Smooth muscle cell of the brain vasculature (primary cell): ENCODE measurements around the gene SAMMSON.

ENCODE experiments used
- DNase-seq: peaks from one replicate; pipeline ENCODE4 v3.0.0-alpha.2; 2012; ENCODE audit warnings: low read depth, low spot score

The SAMMSON gene

GRCh38 chr3:69999140-70000027 lies at the start of gene SAMMSON:
SAMMSON (plus strand) TSS chr3:69999733.
- DNase-seq = no peak

GRCh38 chr3:69951616-69952015 lies 47.9 kb upstream of the SAMMSON start:
- no peak for DNase-seq

DNA sequence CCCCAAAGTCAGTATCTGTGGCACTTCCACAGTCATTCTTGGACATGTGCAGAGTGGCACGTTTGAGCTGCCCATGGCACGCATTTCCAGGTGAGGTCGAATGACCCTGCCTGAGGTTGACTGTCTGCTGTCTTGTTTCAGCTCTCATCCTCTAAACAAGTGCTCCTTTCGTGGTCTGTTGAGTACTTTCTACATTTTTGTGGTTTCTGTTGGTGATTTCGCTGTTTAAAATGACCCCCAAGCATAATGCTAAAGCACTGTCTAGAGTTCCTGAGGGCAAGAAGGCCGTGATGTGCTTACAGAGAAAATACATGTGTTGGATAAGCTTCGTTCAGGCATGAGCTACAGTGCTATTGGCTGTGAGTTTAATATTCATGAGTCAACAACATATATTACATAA lies 40.0 kb upstream of the SAMMSON start:
- DNase-seq = no peak

- no peak for DNase-seq
Observed at GRCh38 chr3:69961706-69962439, 37.7 kb upstream of the SAMMSON start.

DNA sequence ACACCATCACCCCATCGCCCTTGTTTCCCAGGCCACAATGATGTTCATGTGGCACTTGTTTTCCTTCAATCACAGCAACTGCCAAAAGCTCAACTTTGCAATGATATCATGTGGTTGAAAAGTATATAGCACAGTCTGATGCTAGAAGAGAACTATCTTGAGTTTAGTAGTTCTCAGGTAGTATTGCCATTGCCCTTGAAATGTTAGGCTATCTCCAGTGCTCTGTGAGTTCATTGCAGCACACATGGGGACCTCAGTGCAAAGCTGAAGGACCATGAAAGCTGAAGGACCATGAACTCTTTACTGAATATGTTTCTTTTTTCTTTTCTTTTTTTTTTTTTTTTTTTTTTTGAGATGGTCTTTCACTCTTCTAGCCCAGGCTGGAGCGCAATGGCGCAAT lies 35.9 kb upstream of the SAMMSON start:
- no peak for DNase-seq

DNA sequence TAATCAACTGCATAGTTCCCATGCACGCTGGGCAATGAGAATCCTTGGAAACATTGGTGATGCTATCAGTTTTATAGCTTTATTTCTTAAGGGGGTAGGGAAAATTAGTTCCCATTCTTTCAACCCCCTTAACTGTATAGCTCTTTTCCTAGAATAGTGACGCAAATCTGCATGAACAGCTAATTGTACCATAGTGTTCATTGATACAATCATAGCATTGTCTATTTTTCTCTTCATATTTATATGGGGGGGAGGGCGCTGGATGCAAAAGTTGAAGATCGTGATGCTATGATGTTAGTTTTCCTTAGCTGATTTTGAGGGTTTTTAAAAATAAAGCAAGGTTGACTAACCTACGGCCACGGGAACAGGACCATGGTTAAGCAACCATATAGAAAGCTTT lies 32.4 kb upstream of the SAMMSON start:
- DNase-seq = no peak

- no peak for DNase-seq
Observed at GRCh38 chr3:69970827-69971226, 28.7 kb upstream of the SAMMSON start.

GRCh38 chr3:69972672-69973071 lies 26.9 kb upstream of the SAMMSON start:
- no peak for DNase-seq

GRCh38 chr3:69976021-69976420 lies 23.5 kb upstream of the SAMMSON start:
- no peak for DNase-seq

DNA sequence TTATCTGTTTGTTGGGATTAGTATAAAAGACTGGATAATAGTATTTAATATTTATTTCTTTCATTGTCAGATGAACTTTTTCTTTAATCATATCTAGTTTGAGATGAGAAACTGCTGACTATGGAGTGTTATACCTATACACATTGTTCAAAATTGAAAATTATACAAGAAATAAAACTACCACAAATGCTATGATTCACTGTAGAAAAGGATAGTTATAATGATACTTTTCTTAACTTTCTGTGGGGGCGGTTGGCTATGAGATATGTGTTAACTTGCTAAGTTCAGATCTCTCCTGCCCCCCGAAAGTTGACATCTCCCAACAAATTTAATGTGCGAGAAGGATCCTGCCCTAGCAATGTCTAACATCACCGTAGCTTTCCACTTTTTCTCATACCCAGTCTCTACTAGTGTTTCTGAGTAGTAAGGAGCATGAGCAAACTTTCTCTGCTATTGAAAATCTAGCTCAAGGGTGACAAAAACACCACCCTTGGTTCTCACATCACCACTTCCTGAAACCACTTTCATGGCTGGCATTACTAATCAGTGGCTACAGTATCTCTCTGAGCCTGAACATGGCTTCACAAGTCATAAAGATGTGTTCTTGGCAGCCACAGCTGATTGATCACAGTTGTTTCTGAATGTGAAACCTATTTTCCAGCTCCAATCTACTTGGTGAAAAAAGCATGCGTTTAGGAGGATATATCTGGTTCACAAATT lies 15.8 kb upstream of the SAMMSON start:
- no peak for DNase-seq

GRCh38 chr3:69985266-69985665 lies 14.3 kb upstream of the SAMMSON start:
- no peak for DNase-seq

DNA sequence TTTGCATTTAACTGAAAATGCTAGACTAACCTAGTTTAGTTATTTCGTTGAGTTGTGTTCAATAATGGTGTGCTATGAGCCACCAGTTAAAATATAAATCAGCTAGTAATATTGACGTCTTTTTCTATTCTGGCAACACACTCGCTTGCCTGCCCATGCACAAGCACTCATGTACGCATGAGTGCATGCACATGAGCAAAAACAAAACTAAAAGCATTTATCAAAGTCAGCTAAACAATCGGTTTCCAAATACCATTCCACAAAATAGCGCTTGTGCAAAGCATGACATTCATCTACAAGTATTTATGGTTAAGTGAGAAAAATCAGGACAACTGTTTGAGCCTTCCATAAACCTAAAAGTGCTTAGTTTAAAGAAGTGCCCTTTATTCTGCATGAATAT lies 13.1 kb upstream of the SAMMSON start:
- no peak for DNase-seq

DNA sequence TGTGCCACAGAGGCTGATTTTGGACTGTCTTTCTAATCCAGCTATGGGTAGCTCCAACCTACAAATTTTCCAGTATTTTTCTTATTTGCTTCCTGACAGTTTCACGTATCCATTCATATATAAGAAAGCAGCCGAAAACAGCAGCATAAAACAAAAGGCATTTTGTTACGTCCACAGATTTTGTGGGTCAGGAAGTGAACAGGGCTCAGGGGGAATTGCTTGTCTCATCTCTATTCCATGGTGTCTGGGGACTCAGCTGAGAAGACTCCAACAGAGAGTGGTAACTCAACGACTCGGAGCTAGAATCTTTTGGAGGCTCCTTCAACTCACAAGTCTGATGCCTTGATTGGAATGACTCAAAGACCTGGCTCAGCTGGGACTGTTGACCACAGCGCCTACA lies 11.7 kb upstream of the SAMMSON start:
- no peak for DNase-seq

DNA sequence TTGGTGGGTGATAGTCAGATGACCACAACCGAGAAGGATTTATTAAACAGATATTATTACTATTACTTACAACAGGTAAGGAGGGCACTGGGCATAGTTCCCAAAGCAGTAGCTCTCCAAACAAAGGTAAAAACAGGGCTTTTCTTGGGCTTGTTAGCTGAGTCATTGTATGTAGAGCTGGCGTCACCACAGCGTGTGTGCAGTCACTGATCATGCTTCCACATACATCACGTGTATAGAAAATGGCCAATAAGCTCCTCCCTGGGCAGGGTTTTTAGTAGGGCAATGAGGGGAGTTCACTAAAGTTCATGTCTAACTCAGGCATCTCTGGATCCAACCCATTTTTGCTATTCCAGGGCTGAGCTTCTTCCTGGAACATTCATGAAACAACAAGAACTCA lies 5.8 kb upstream of the SAMMSON start:
- no peak for DNase-seq

DNA sequence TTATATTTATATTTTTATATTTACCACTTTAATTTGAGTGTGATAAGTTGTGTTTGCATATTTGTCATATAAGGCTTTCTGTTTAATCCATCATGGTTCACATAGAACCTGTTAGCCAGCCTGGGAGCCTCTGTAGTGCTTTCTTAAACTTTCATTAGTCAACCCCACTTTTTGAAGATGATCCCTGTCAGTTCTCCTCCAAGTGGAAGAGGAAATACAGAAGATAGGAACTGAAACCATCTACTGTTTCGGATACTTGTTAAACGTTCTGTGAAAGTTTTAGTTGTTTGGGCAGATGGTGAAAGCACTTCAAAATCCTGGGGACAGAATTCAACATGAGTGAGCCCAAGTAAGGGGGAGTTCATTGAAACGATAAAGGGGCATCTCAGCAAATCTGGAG lies 4.6 kb upstream of the SAMMSON start:
- DNase-seq = no peak

DNA sequence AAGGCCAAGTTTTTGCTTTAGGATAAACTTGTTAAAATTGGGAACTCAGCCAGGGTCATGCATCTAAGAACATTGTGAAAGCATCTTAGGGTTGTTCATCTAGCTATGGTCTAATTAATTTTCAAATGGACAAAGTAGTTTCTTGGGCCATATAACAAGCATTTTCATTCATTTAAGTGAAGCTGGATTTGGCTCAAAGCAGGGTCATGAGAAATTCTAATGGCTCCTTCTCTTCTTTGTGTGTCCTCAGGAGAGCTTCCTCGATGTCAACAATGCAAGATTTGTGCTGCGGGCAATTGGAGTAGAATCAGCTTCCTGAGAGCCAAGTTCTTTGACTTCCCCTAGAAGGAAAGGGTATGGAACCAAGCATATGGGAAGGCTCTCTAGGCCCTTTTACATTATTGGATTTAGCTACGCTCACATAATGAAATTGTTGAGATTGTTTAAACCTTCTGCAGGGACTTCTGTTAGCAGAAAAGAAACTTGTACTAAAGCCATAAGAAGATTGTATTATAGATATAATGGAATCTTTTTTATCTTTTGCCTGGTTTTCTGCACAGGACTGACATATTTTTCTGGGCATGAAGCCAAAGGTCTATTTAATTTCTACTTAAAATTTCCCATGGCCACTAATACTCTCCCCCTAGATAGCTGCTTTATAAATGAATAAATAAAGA lies 1.8 kb upstream of the SAMMSON start:
- no peak for DNase-seq

DNA sequence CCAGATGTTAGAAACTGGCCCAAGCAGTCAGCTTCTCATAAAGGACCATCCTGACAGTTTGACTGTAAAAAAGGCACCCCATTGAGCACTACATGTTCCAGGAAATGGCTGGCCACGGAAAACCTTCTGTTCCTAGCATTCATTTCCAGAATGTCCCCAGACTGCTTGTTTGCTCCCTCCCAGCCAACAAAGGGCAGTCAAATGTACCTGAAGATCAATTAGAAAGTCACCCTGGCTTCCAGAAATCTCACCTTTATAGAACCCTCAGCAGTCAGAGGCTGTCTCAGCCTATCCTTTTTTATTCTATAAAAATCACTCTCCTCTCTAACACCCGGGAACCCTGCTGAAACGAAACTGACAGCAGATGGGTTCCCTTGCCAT lies 784 bp upstream of the SAMMSON start:
- no peak for DNase-seq

DNA sequence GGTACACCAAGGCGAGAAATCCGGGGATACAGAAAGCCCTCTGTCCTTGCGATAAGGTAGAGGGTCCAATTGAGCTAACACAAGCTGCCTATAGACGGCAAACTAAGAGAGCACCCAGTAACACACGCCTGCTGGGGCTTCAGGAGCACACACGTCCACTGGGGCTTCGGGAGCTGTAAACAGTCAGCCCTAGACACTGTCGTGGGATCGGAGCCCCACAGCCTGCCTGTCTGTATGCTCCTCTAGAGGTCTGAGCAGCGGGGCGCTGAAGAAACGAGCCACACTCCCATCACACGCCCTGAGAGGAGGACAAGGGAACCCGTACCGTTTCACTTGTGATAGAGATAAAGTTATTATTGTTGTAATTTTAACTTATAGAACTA lies 486 bp downstream of the SAMMSON start:
- no peak for DNase-seq

DNA sequence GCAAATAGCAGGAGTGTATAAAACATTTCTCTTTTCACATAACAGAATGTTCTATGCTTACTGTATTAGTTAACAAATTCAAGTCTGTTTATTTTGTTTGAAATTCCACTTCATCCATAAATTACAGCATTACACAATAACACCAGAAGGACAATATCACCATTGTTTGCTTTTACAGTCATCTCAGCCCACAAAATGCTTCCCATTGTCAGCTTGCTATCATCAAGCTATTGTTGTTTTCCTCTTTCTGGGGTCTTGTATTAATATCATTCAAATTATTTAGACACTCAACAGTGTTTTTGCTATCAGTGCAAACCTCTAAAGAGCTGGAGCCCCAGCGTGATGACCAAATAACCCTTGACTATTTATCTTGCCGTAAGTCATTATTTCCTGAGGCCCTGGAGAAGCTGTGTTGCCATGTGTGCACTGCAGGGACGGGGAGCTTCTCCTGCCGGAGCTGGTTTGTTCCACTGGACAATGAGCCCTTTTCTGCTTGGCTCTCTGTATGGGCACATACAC lies 1.1 kb downstream of the SAMMSON start:
- DNase-seq = no peak

- DNase-seq = no peak
Observed at GRCh38 chr3:70003119-70003518, 3.6 kb downstream of the SAMMSON start.

DNA sequence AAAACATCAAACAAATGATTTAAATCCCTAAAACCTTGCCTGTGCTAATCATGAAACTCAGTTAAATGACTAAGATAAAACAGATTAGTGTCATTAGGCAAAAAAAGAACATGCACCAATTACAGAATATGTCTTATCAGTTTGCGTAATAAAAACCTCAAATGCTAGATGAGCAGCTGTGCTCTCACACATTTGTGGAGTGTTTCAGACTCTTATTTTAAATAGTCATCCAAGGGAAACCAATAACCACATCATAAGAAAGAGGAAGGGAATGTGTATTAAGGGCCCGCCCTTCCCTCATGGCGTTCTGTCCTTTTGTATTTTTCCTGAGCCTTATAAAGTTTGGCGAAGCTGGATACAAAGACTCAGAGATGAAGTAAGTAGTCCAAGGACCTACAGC lies 6.6 kb downstream of the SAMMSON start:
- DNase-seq = no peak

DNA sequence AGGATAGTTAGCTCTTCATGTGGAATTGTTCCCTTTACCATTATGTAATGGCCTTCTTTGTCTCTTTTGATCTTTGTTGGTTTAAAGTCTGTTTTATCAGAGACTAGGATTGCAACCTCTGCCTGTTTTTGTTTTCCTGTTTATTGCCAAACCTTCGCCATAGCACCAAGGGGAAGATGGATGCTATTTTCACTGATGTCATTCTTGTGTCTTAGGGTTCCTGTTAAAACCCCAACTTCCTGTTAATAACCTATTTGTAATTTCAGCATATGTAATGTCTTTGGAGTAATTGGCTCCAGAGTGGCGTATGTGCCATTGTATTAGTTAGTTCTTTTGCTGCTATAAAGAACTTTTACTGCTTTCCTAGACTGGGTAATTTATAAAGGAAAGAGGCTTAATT lies 10.8 kb downstream of the SAMMSON start:
- no peak for DNase-seq
